ENCODE data around the gene RAD51D. TPM values are rescaled to one million over a fixed set of nuclear protein-coding genes. Genes with fewer than 3 reads are reported as not detected.
"Not testable (repeated sequence)": the region's sequence is repeated elsewhere in the genome, so short reads cannot be mapped to it uniquely, and the experiment has no call there.

The RAD51D gene
- total and polyA plus RNA-seq, 10 of the 15 experiments (the other 5 are each of a cell fraction or from before 2014, with no cell fraction given): 2.6 to 29.3 (median 13.5) TPM

- WGBS (ENCODE audit: insufficient coverage, insufficient replicate concordance, low lambda C conversion rate, missing lambda C conversion rate): 86% methylated on average over 2 of the region's 2 CpGs
- Histone ChIP-seq H3K4me3 (no peak overlapping the region), H3K79me2 (ENCODE audit: control insufficient read depth, insufficient read depth, low read length) (no peaks in the 10 kb centered on the region), H3K27ac (ENCODE audit: control insufficient read depth, insufficient read depth) (no peak overlapping the region), H3K9ac (ENCODE audit: control insufficient read depth, insufficient read depth, low read length) (no peak overlapping the region), H4K20me1 (ENCODE audit: control insufficient read depth, insufficient read depth) (no peaks in the 10 kb centered on the region), H3K4me2 (ENCODE audit: control insufficient read depth, insufficient read depth) (no peak overlapping the region), H3K36me3 (ENCODE audit: control insufficient read depth in 2 of 2, insufficient read depth in 2 of 2, low read length in 1 of 2) (peaks cover 2 to 3% of the 10 kb centered on the region in 2 experiments; a peak in 3 of 4 replicates), H3K4me1 (ENCODE audit: control insufficient read depth, insufficient read depth, low read length) (peaks cover 1% of the 10 kb centered on the region), H2AFZ (ENCODE audit: control insufficient read depth, low read depth, low read length) (no peak overlapping the region), H3K27me3 (replicated peaks in 1 of 2; ENCODE audit: control insufficient read depth in 2 of 2, insufficient read depth in 2 of 2, low read length in 1 of 2) (no peaks in the 10 kb centered on the region), H3K9me3 (replicated peaks; ENCODE audit: control insufficient read depth, insufficient read depth, low read length) (no peaks in the 10 kb centered on the region)
- in situ Hi-C loops (cut with MboI) (loop anchor here (5.0 kb wide), 1 partner anchor 98 kb away; no protein-coding TSS in a partner anchor), intact Hi-C loops (cut with micrococcal nuclease; ENCODE audit: unreplicated experiment) (no loop called here)
- no TSS peak for BruUV-seq (replicated peaks)
- SMC1A ChIA-PET (ENCODE audit: uncharacterized antibody, unreplicated experiment): no interaction called here
- TF ChIP-seq SMARCA5 (IDR thresholded peaks at IDR 0.05): no peak
- TF ChIP-seq FOS (IDR thresholded peaks at IDR 0.05; ENCODE audit: borderline replicate concordance, extremely low read depth, insufficient read length): no peak
- TF ChIP-seq ZBED1 (IDR thresholded peaks at IDR 0.05; ENCODE audit: borderline replicate concordance): no peak
- no peak for TF ChIP-seq POLR2A (IDR thresholded peaks at IDR 0.05; ENCODE audit: low read depth, low read length)
- TF ChIP-seq NRF1 (conservative IDR thresholded peaks at IDR 0.05; ENCODE audit: low read depth, low read length): no peak
- no peak for TF ChIP-seq USF1 (IDR thresholded peaks at IDR 0.05; ENCODE audit: borderline replicate concordance, extremely low read length, insufficient read depth, low read depth, low read length)
- no peak for TF ChIP-seq CBX3 (IDR thresholded peaks at IDR 0.05; ENCODE audit: borderline replicate concordance, low read depth)
- no peak for TF ChIP-seq ESRRA (IDR thresholded peaks at IDR 0.05; ENCODE audit: low read length)
- no peak for TF ChIP-seq NFXL1 (IDR thresholded peaks at IDR 0.05; ENCODE audit: borderline replicate concordance)
- no peak for TF ChIP-seq CREM (IDR thresholded peaks at IDR 0.05; ENCODE audit: low read depth)
- no peak for TF ChIP-seq CBX5 (IDR thresholded peaks at IDR 0.05; ENCODE audit: low read depth)
- no peak for TF ChIP-seq BMI1 (IDR thresholded peaks at IDR 0.05; ENCODE audit: borderline replicate concordance)
- TF ChIP-seq DPF2 (IDR thresholded peaks at IDR 0.05): no peak
- TF ChIP-seq IRF5 (IDR thresholded peaks at IDR 0.05; ENCODE audit: borderline replicate concordance): no peak
- TF ChIP-seq LARP7 (IDR thresholded peaks at IDR 0.05): no peak
- TF ChIP-seq SREBF2 (IDR thresholded peaks at IDR 0.05; ENCODE audit: low read length): no peak
- no peak for TF ChIP-seq SMC3 (IDR thresholded peaks at IDR 0.05; ENCODE audit: borderline replicate concordance, low read length)
- no peak for TF ChIP-seq IKZF2 (IDR thresholded peaks at IDR 0.05)
- no peak for TF ChIP-seq ZNF217 (IDR thresholded peaks at IDR 0.05)
- CTCF ChIA-PET: interaction anchor here (0.7 to 3.1 kb wide), 4 partner anchors 24 to 98 kb away, joined by 3 to 24 read pairs (median 3); partner anchors contain the start of gene RAD51D
- POLR2A ChIA-PET: interaction anchor here (0.5 to 0.9 kb wide), 2 partner anchors 8 to 144 kb away, joined by 3 to 8 read pairs; no protein-coding TSS in a partner anchor
- ATAC-seq: no peak
- DNase-seq (ENCODE audit: low read depth, low spot score): no peak
- FAIRE-seq: no peak
- RAD21 ChIA-PET (ENCODE audit: unreplicated experiment): no interaction called here
Measured at GRCh38 chr17:35094902-35095301, 24.8 kb downstream of the RAD51D start.

GRCh38 chr17:35090707-35091106 is 29.0 kb downstream of the RAD51D start:
- H3K36me3 ChIP-seq (ENCODE audit: control insufficient read depth in 2 of 2, insufficient read depth in 2 of 2, low read length in 1 of 2); H3K4me1 ChIP-seq (ENCODE audit: control insufficient read depth, insufficient read depth, low read length); DNase-seq (ENCODE audit: low read depth, low spot score); H3K27ac ChIP-seq (ENCODE audit: control insufficient read depth, insufficient read depth); H3K4me3 ChIP-seq; intact Hi-C loops (cut with micrococcal nuclease; ENCODE audit: unreplicated experiment); H3K4me2 ChIP-seq (ENCODE audit: control insufficient read depth, insufficient read depth); H4K20me1 ChIP-seq (ENCODE audit: control insufficient read depth, insufficient read depth); H3K9ac ChIP-seq (ENCODE audit: control insufficient read depth, insufficient read depth, low read length); H3K9me3 ChIP-seq (replicated peaks; ENCODE audit: control insufficient read depth, insufficient read depth, low read length); ATAC-seq; FAIRE-seq; H2AFZ ChIP-seq (ENCODE audit: control insufficient read depth, low read depth, low read length); H3K27me3 ChIP-seq (replicated peaks in 1 of 2; ENCODE audit: control insufficient read depth in 2 of 2, insufficient read depth in 2 of 2, low read length in 1 of 2); BruUV-seq (replicated peaks): not testable (repeated sequence)
- ChIA-PET SMC1A (ENCODE audit: uncharacterized antibody, unreplicated experiment) (interaction anchor here (0.7 to 14.7 kb wide), 14 partner anchors 9 to 109 kb away, joined by 3 to 534 read pairs (median 6); partner anchors contain the start of gene RFFL), POLR2A (interaction anchor here (1.8 to 2.5 kb wide), 5 partner anchors 13 to 110 kb away, joined by 6 to 24 read pairs (median 8); partner anchors contain the start of gene RFFL), RAD21 (ENCODE audit: unreplicated experiment) (interaction anchor here (1.4 to 17.8 kb wide), 3 partner anchors 23 to 96 kb away, joined by 4 to 452 read pairs (median 9); partner anchors contain the start of gene RFFL), CTCF (interaction anchor here (0.9 to 4.8 kb wide), 16 partner anchors 10 to 547 kb away, joined by 3 to 40 read pairs (median 6); partner anchors contain the start of genes FNDC8 and RAD51D)
- 96% methylated on average over 11 of the region's 11 CpGs for WGBS (ENCODE audit: insufficient coverage, insufficient replicate concordance, low lambda C conversion rate, missing lambda C conversion rate)
- in situ Hi-C loops (cut with MboI): loop anchor here (5.0 kb wide), 1 partner anchor 93 kb away; no protein-coding TSS in a partner anchor
- H3K79me2 ChIP-seq (ENCODE audit: control insufficient read depth, insufficient read depth, low read length): peaks cover 35% of the 10 kb centered on the region
